ENCODE data around the gene GOPC. TPM values are rescaled to one million over a fixed set of nuclear protein-coding genes. Genes with fewer than 3 reads are reported as not detected.

Gene GOPC
- total and polyA plus RNA-seq, 12 donors = 12.3 to 35.3 (median 20.1) TPM

- 86 to 92% (median 90%) methylated on average over 4 of the region's 4 CpGs for WGBS, 4 donors
- H3K27ac ChIP-seq = no peak overlapping the region
- peaks cover 0 to 20% of the 10 kb centered on the region in 2 donors for H3K36me3 ChIP-seq (replicated peaks in 1 of 2)
- H3K9me3 ChIP-seq (replicated peaks in 1 of 3) = no peaks in the 10 kb centered on the region
- no peak for DNase-seq
- H3K4me3 ChIP-seq = no peak overlapping the region
- TF ChIP-seq POLR2A (IDR thresholded peaks at IDR 0.05) = no peak
- no peak for TF ChIP-seq CTCF (IDR thresholded peaks at IDR 0.05)
- H3K4me1 ChIP-seq (replicated peaks in 1 of 2) = no peaks in the 10 kb centered on the region
- no peaks in the 10 kb centered on the region for H3K27me3 ChIP-seq
- intact Hi-C loops (cut with DNase I) = no loop called here
Measured at GRCh38 chr6:117574198-117574597, 28.1 kb downstream of the GOPC start.

GRCh38 chr6:117573006-117573680 lies 29.2 kb downstream of the GOPC start:
- H3K9me3 ChIP-seq (replicated peaks in 1 of 3) = no peaks in the 10 kb centered on the region
- H3K36me3 ChIP-seq (replicated peaks in 1 of 2) = peaks cover 0 to 23% of the 10 kb centered on the region in 2 donors
- H3K4me3 ChIP-seq = no peak overlapping the region
- H3K27ac ChIP-seq = no peak overlapping the region
- DNase-seq = no peak
- intact Hi-C loops (cut with DNase I) = no loop called here
- H3K27me3 ChIP-seq = no peaks in the 10 kb centered on the region
- H3K4me1 ChIP-seq (replicated peaks in 1 of 2) = no peaks in the 10 kb centered on the region
- WGBS, 4 donors = 91 to 96% (median 93%) methylated on average over 5 of the region's 5 CpGs
- TF ChIP-seq CTCF (IDR thresholded peaks at IDR 0.05) (no peak), POLR2A (IDR thresholded peaks at IDR 0.05) (no peak)

- Histone ChIP-seq H3K4me3 (no peak overlapping the region), H3K9me3 (replicated peaks in 1 of 3) (no peaks in the 10 kb centered on the region), H3K27me3 (no peaks in the 10 kb centered on the region), H3K27ac (no peak overlapping the region), H3K4me1 (replicated peaks in 1 of 2) (no peaks in the 10 kb centered on the region), H3K36me3 (replicated peaks in 1 of 2) (peaks cover 0 to 37% of the 10 kb centered on the region in 2 donors)
- 0 to 63% (median 0%) methylated on average over 1 of the region's 1 CpG for WGBS, 4 donors
- no peak for DNase-seq
- TF ChIP-seq POLR2A (IDR thresholded peaks at IDR 0.05) (no peak), CTCF (IDR thresholded peaks at IDR 0.05) (no peak)
- intact Hi-C loops (cut with DNase I) = no loop called here
Measured at GRCh38 chr6:117568831-117569410, 33.4 kb downstream of the GOPC start.

GRCh38 chr6:117568247-117568646 lies 34.1 kb downstream of the GOPC start:
- Histone ChIP-seq H3K27me3 (no peaks in the 10 kb centered on the region), H3K4me3 (no peak overlapping the region), H3K9me3 (replicated peaks in 1 of 3) (no peaks in the 10 kb centered on the region), H3K36me3 (replicated peaks in 1 of 2) (peaks cover 0 to 35% of the 10 kb centered on the region in 2 donors), H3K27ac (no peak overlapping the region), H3K4me1 (replicated peaks in 1 of 2) (no peaks in the 10 kb centered on the region)
- WGBS, 4 donors = 93 to 99% (median 97%) methylated on average over 2 of the region's 2 CpGs
- no peak for DNase-seq
- no peak for TF ChIP-seq POLR2A (IDR thresholded peaks at IDR 0.05)
- TF ChIP-seq CTCF (IDR thresholded peaks at IDR 0.05) = no peak
- intact Hi-C loops (cut with DNase I) = no loop called here
